ENCODE results near the gene HLA-DQA1.
"Not testable (repeated sequence)": the region's sequence is repeated elsewhere in the genome, so short reads cannot be mapped to it uniquely, and the experiment has no call there.

HLA-DQA1 gene

GRCh38 chr6:32637219-32637880 is at the start of gene HLA-DQA1:
Gene HLA-DQA1, plus strand, starts transcription at chr6:32637406. Its CDS starts 53 bp downstream, at chr6:32637459.
- no peaks in the 10 kb centered on the region for H3K4me1 Mint-ChIP-seq

GRCh38 chr6:32588156-32588555 is 49.0 kb upstream of the HLA-DQA1 start:
- H3K27me3 Mint-ChIP-seq (ENCODE audit: low read depth) = peaks cover 26% of the 10 kb centered on the region
- peaks cover 11% of the 10 kb centered on the region for H3K4me1 Mint-ChIP-seq
- H3K27ac Mint-ChIP-seq = no peak overlapping the region
- H3K36me3 Mint-ChIP-seq (ENCODE audit: low read depth) = no peaks in the 10 kb centered on the region
- TF ChIP-seq CTCF (IDR thresholded peaks at IDR 0.05; ENCODE audit: unreplicated experiment in 3 of 3) = no peak
- H3K9me3 Mint-ChIP-seq = no peaks in the 10 kb centered on the region
- H3K4me3 Mint-ChIP-seq = no peak overlapping the region

More at GRCh38 chr6:32637219-32637880, at the start of gene HLA-DQA1:
- H3K36me3 Mint-ChIP-seq (ENCODE audit: low read depth) = no peaks in the 10 kb centered on the region
- peaks cover 10% of the 10 kb centered on the region for H3K27me3 Mint-ChIP-seq (ENCODE audit: low read depth)
- H3K4me3 Mint-ChIP-seq = no peak within 1 kb of the TSS
- TF ChIP-seq CTCF (IDR thresholded peaks at IDR 0.05; ENCODE audit: unreplicated experiment in 3 of 3) = no peak
- peaks cover 2% of the 10 kb centered on the region for H3K9me3 Mint-ChIP-seq
- H3K27ac Mint-ChIP-seq = no peak within 1 kb of the TSS

GRCh38 chr6:32589596-32590449 is 47.4 kb upstream of the HLA-DQA1 start, which contains the start of gene HLA-DRB1:
Gene HLA-DRB1, minus strand, starts transcription at chr6:32589848. Its CDS starts 106 bp downstream, at chr6:32589742.
- TF ChIP-seq CTCF (IDR thresholded peaks at IDR 0.05; ENCODE audit: unreplicated experiment in 3 of 3) = no peak
- Mint-ChIP-seq H3K9me3 (peaks cover 2% of the 10 kb centered on the region), H3K27me3 (ENCODE audit: low read depth) (peaks cover 11% of the 10 kb centered on the region), H3K4me3 (no peak within 1 kb of the TSS), H3K27ac (no peak within 1 kb of the TSS), H3K36me3 (ENCODE audit: low read depth) (no peaks in the 10 kb centered on the region), H3K4me1 (peaks cover under 1% of the 10 kb centered on the region)

GRCh38 chr6:32590713-32591112 is 46.5 kb upstream of the HLA-DQA1 start:
- H3K36me3 Mint-ChIP-seq (ENCODE audit: low read depth); H3K27ac Mint-ChIP-seq; H3K27me3 Mint-ChIP-seq (ENCODE audit: low read depth); H3K9me3 Mint-ChIP-seq; H3K4me3 Mint-ChIP-seq; H3K4me1 Mint-ChIP-seq: not testable (repeated sequence)

- Mint-ChIP-seq H3K27ac (no peak overlapping the region), H3K4me1 (no peaks in the 10 kb centered on the region), H3K27me3 (ENCODE audit: low read depth) (no peaks in the 10 kb centered on the region), H3K9me3 (peaks cover 20% of the 10 kb centered on the region), H3K4me3 (no peak overlapping the region), H3K36me3 (ENCODE audit: low read depth) (no peaks in the 10 kb centered on the region)
- TF ChIP-seq CTCF (IDR thresholded peaks at IDR 0.05; ENCODE audit: unreplicated experiment in 3 of 3) = no peak
Observed at GRCh38 chr6:32597024-32597423, 40.2 kb upstream of the HLA-DQA1 start.

GRCh38 chr6:32602383-32602782 is 34.8 kb upstream of the HLA-DQA1 start:
- H3K4me3 Mint-ChIP-seq = no peak overlapping the region
- no peak overlapping the region for H3K27ac Mint-ChIP-seq
- H3K4me1 Mint-ChIP-seq = no peaks in the 10 kb centered on the region
- H3K27me3 Mint-ChIP-seq (ENCODE audit: low read depth) = no peaks in the 10 kb centered on the region
- no peaks in the 10 kb centered on the region for H3K36me3 Mint-ChIP-seq (ENCODE audit: low read depth)
- no peak for TF ChIP-seq CTCF (IDR thresholded peaks at IDR 0.05; ENCODE audit: unreplicated experiment in 3 of 3)
- peaks cover 14% of the 10 kb centered on the region for H3K9me3 Mint-ChIP-seq

All from nephron (organoid).